Middle frontal gyrus (tissue), 1 donor: ENCODE results near the gene STAT3.
"Not testable (repeated sequence)": the region's sequence is repeated elsewhere in the genome, so short reads cannot be mapped to it uniquely, and the experiment has no call there.

ENCODE experiments used
- DNase-seq: peaks from one replicate; pipeline ENCODE4 v3.0.0-alpha.2; 2015; ENCODE audit warnings: low spot score; ENCODE audit errors: extremely low spot score

The STAT3 gene

DNA sequence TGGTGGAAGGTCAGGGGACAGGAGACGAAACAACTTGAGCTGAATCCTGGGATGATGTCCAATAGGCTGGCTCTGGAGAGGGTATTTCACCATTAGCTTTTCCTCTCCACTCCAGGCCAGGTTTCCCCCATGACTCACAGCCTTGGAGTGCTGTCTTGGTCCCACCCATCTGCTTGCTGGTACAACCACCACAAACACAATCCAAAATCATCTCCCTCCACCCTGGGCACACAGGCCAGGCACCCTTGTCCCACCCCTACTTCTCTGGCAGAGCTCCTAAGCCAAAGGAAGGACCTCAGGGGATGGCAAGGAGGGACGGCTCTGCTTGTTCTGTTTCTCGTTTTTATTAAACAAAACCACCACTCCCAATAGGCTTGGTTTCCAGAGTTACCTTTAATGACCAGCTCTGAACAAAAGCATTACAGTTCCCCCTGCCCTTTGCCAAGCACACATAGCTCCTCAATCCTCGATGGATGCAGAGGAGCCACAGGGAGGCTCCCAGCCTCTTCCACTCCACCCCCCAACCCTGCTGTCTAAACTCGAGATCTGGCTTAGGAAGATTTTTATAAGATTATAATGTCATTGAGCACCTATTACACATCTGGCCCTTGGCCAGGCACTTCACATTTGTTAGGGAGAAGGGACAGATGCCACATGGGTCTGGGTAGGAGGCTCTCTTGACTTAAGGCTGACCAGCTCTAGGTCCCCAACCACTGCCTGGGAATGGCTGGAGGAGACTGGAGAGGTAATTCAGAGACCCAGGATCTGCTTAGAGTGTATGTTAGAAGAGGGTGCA lies 21.5 kb upstream of the STAT3 start:
- no peak for DNase-seq

DNA sequence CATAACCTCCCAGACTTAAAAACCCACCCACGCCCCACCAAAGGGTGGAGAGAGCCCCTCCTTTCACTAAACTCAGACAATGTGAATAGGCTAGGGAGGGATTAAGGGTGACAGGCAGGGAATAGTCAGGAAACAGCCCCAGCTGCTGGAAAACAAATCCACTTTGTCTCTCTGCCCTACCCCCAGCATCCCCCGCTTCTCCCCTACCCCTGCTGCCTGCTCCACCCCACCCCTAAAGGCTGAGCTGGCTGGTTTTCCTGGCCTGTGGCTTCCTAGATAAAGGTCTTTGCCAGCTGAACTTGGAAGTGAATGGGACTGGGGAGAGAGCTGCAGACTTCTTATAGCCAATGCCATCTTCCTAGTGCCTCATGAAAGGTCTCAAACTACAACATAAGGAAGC lies 19.8 kb upstream of the STAT3 start:
- peak; percentile 60 for DNase-seq

GRCh38 chr17:42407289-42407836 lies 19.1 kb upstream of the STAT3 start:
- DNase-seq, result peak; percentile 69

DNA sequence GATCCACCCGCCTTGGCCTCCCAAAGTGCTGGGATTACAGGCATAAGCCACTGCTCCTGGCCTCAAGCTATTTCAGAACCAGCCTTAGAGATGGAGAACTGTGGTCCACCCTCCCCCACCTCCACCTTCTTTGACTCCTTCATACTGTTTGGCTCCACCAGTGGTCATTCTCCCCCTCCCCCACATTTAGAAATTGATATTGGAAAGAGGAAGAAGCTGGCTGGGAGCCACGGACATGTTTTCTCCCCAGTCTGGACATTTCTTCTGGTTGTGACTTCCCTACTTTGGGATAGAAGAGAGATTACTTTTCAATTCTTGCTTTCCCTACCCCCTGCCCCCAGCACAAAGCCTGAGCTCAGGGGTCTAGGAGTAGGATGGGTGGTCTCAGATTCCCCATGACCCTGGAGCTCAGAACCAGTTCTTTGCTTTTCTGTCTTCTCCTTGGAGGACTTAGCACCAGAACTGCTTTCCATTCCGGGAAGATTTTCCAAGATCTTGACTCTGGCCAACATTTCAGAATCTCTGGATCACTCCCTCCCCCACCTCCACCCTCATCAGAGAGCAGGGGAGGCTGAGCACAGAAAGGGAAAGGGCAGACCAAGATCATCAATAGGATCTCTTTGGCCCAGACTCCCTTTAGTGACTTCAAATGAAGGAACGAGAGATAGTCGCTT lies 18.5 kb upstream of the STAT3 start:
- no peak for DNase-seq

DNA sequence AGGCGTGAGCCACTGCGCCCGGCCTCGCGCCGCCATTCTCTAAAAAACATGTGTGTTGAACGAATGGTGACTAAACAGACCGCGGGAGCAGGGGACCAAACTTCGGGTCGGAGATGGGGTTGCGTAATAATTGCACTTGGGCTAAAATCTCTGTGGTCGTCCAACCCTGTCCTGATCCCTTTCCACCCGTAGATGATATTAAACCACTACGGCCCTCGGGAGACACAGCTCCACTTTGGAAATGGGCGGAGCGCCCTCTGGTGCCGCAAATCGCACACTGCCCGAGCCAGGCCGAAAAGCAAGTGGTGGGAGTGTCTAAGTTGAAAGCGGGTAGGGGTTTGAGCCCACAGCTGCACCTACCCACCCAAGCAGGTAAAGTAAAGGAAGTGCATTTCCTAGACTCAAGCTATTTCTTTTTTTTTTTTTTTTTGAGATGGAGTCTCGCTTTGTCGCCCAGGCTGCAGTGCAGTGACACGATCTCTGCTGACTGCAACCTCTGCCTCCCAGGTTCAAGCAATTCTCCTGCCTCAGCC lies 17.8 kb upstream of the STAT3 start:
- DNase-seq, result peak; percentile 22

- no peak for DNase-seq
Measured at GRCh38 chr17:42405076-42405475, 16.8 kb upstream of the STAT3 start.

DNA sequence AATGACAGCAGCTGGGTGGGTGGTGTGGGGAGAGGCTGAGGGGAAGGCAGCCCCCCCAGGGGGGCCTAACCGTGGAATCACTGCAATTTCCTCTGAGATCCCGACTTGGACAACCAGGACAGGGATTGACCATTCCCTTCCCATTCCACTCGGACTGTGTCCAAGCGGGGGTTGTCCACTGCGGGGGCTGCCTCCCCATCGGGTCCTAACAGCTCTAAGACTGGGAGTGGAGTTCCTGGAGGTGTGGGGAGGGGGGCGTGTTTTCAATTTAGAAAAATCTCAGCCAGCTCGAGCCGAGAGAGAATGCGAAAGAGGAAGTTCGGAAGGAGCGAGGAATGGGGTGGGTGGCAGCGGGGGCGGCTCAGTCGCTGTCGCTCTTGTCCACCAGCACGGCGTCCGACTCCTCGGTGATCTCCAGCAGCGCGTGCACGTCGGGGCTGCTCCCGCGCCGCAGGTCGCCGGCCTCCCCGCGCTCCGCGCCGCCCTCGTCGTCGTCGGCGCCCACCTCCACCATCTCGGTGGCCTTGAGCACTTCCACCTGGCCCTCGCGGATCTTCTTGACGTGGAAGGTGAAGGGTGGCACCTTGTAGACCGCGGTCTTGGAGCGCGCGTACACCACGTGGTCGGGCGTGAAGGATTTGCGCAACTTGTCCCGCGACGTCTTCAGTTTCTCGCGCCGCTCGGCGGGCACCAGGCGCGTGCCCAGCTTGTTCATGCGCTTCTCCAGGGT lies 16.2 kb upstream of the STAT3 start:
- no peak for DNase-seq

- no peak for DNase-seq
Measured at GRCh38 chr17:42403150-42403549, 14.9 kb upstream of the STAT3 start.

DNA sequence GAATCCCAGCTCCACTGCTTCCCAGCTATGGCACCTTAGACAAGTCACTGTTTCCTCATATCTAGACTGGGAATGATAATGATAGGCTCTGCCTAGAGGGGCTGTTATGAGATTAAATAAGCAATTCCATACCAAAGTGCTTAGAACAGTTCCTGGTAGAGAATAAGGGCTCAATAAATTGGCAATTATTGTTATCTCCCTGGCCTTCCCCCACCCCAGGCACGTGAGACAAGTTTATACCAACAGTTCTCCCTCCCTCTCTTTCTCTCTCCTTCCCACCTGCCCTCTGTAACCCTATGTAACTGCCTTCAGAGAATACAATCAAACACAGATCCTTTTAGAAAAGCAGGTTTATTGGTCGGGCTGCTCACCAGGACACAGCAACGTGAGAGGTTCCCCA lies 13.9 kb upstream of the STAT3 start:
- DNase-seq, result no peak

GRCh38 chr17:42400844-42401375 lies 12.7 kb upstream of the STAT3 start:
- DNase-seq, result not testable (repeated sequence)

DNA sequence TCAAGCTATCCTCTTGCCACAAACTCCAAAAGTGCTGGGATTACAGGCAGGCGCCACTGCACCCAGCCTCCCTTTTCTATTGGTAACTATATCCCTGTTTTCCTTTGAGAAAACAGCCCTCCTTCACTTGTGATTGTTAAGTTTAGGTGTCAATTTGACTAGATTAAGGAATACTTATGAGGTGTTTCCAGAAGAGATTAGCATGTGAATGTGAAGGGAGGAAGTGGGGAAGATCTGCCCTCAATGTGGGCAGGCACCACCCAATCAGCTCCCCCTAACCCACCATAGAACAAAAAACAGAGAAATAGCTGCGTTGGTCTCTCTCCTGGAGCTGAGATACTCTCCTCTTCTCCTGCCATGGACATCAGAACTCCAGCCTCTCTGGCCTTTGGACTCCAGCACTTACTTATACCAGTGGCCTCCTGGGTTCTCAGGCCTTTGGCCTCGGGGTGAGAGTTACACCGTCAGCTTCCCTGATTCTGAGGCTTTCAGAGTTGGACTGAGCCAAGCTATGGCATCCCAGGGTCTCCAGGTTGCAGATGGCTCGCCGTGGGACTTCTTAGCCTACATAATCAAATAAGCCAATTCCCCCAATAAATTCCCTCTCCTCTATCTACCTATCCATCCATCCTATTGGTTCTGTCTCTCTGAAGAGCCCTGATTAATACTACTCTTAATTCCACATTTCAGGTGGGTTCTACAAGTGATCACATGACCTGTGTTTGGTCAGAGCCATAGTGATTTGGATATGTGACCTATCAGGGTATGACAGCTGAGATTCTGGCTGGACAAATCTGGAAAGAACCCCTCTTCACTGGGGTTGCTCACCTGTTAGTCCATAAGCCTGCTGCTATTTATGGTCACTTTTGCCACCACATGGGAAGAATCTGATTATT lies 12.0 kb upstream of the STAT3 start:
- no peak for DNase-seq

DNA sequence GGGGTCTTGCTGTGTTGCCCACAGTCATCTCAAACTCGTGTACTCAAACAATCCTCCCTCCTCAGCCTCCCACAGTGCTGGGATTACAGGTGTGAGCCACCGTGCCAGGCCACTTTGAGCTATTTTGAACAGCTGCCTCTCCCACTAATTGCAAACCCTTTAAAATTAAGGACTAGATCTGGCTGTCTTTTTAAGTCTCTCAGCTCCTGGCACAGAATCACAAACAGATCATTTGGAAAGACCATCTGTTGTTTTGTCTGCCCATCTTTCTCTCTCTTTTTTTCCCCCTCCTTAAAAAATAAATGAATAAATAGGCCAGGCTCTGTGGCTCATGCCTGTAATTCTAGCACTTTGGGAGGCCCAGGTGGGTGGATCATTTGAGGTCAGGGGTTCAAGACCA lies 10.9 kb upstream of the STAT3 start:
- no peak for DNase-seq

- DNase-seq, result not testable (repeated sequence)
Measured at GRCh38 chr17:42395601-42396000, 7.4 kb upstream of the STAT3 start.

- DNase-seq, result no peak
Measured at GRCh38 chr17:42394838-42395237, 6.6 kb upstream of the STAT3 start.

DNA sequence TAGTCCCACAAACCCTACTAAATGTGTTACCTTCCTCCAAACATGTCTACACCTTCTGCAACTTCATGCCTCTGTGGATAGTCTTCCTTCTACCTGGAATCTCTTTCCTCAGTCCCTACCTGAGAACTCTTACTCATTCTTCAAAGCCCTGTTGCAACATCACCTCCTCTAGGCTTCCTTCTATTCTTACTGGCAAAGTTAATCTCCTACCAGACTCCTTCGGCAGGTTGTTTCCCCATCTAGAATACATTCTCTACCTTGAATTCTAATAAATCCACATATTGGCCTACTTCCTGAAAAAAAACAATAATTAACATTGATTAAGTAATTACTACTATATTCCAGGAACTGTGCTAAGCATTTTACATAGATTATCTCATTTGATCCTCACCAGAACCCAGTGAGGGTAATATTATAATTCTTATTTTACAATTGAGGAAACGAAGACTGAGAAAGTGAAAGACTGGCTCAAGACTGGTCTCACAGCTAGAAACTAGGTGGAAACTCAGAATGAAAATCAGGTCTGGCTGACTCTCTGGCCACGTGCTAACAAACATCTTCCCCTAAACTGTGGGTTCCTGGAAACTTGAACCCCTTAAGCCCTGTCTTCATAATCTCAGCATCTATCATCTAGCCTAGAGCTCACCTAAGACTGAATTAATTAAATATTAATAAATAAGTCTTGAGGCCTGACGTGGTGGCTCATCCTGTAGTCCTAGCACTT lies 4.6 kb upstream of the STAT3 start:
- no peak for DNase-seq

DNA sequence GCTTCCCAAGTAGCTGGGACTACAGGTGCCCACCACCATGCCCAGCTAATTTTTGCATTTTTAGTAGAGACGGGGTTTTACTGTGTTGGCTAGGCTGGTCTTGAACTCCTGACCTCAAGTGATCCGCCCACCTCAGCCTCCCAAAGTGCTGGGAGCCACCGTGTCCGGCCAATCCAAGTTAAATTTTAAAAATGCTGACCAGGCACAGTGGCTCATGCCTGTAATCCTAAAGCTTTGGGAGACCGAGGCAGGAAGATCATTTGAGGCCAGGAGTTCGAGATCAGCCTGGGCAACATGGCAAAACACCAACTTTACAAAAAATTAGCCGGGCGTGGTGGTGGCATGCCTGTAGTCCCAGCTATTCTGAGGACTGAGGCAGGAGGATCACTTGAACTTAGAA lies 3.2 kb upstream of the STAT3 start:
- DNase-seq, result not testable (repeated sequence)

DNA sequence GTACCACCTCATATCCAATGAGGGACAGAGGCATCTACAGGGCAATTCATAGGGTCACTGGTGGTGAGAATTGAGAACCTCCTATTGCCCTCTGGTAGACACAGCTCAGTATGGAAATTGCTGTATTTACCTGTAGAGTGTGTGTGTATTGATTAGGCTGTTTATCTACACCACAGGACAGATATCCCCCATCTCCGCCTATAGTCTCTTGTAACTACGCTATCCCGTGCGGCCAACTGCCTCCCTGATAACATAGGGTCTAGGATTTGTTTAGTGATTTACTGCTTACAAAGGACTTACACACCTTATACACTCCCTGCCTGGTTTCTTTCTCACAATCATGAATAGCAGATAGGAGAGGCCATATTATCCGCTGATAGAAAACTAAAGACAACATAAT lies 1.7 kb upstream of the STAT3 start:
- no peak for DNase-seq

DNA sequence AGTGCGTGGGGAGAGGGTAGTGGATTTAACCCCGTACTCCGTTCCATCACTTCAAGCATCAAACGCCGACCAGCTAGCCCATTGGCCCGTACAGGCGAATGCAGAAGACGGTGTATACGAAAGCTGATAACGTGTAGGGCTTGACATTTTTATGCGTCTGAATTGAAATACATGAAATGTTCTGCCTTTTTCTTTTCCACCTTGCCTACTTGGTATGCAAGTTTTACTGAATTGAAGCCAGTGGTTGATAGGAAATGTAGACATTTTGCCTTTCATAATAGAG lies 834 bp upstream of the STAT3 start:
- DNase-seq, result no peak

GRCh38 chr17:42387661-42388380 lies 421 bp downstream of the STAT3 start:
- DNase-seq, result no peak
